Osteoblast (primary cell): ENCODE results near the gene SRSF9. TPM values are rescaled to one million over a fixed set of nuclear protein-coding genes. Genes with fewer than 3 reads are reported as not detected.
"Not testable (repeated sequence)": the region's sequence is repeated elsewhere in the genome, so short reads cannot be mapped to it uniquely, and the experiment has no call there.

Experiments used
- DNase-seq: peaks from one replicate; pipeline ENCODE4 v3.0.0; 2011; ENCODE audit warnings: low spot score, mixed read lengths; ENCODE audit not compliant: insufficient read length; ENCODE audit errors: missing footprints
- H2AFZ ChIP-seq: 2 replicates; pipeline ENCODE4 v1.6.0; 2011; ENCODE audit warnings: mild to moderate bottlenecking, low read length
- H3K27ac ChIP-seq: 2 replicates; pipeline ENCODE4 v1.5.1; 2011; ENCODE audit warnings: mild to moderate bottlenecking, low read depth, low read length, moderate library complexity
- H3K27me3 ChIP-seq: 2 replicates; pipeline ENCODE4 v1.6.0; 2012; ENCODE audit warnings: mild to moderate bottlenecking, control low read depth, inconsistent platforms, low read length, moderate library complexity; ENCODE audit not compliant: insufficient read depth
- H3K36me3 ChIP-seq: 2 replicates; pipeline ENCODE4 v1.5.1; 2011; ENCODE audit warnings: mild to moderate bottlenecking, low read length, control low read depth, moderate library complexity; ENCODE audit not compliant: insufficient read depth
- H3K4me1 ChIP-seq: 2 replicates; pipeline ENCODE4 v1.5.1; 2011; ENCODE audit warnings: mild to moderate bottlenecking, low read length, control low read depth, moderate library complexity; ENCODE audit not compliant: insufficient read depth
- H3K4me2 ChIP-seq: 2 replicates; pipeline ENCODE4 v1.6.0; 2011; ENCODE audit warnings: mild to moderate bottlenecking, low read length; ENCODE audit not compliant: insufficient read depth
- H3K4me3 ChIP-seq: fragments of 200-600 bp; sonication (generic); 3 replicates; pipeline ENCODE4 v1.5.1; 2012; ENCODE audit warnings: mild to moderate bottlenecking, low read length, inconsistent platforms; ENCODE audit not compliant: insufficient read depth
- H3K79me2 ChIP-seq: 2 replicates; pipeline ENCODE4 v1.6.0; 2012; ENCODE audit warnings: mild to moderate bottlenecking, low read length, control low read depth, inconsistent platforms; ENCODE audit not compliant: insufficient read depth
- H3K9me3 ChIP-seq: 2 replicates; pipeline ENCODE4 v1.5.1; 2011; ENCODE audit warnings: low read depth, low read length, control low read depth
- H4K20me1 ChIP-seq: 2 replicates; pipeline ENCODE4 v1.6.0; 2012; ENCODE audit warnings: mild to moderate bottlenecking, low read length, control low read depth; ENCODE audit not compliant: insufficient read depth
- CTCF ChIP-seq: IDR thresholded peaks from 2 replicates; pipeline ENCODE4 v1.5.1; 2011; ENCODE audit warnings: mild to moderate bottlenecking, low read depth, low read length, moderate library complexity; ENCODE audit errors: extremely low read depth
- total RNA-seq: library from RNA; depleted of rRNA; stranded (reverse); fragments of >200 nt; gene quantifications from 2 replicates; pipeline ENCODE4 v1.2.3, GENCODE V29; 2012

Gene SRSF9
- total RNA-seq, 1 donor, result 107 TPM

GRCh38 chr12:120488057-120488640 is 18.6 kb upstream of the SRSF9 start:
- H3K79me2 ChIP-seq, result no peaks in the 10 kb centered on the region
- H3K4me3 ChIP-seq, result no peak overlapping the region
- H4K20me1 ChIP-seq, result peaks cover 6% of the 10 kb centered on the region
- no peak for DNase-seq
- no peaks in the 10 kb centered on the region for H3K4me1 ChIP-seq
- no peak for TF ChIP-seq CTCF
- H2AFZ ChIP-seq, result no peak overlapping the region
- H3K27me3 ChIP-seq, result no peaks in the 10 kb centered on the region
- no peak overlapping the region for H3K4me2 ChIP-seq
- H3K9me3 ChIP-seq, result no peaks in the 10 kb centered on the region
- no peak overlapping the region for H3K27ac ChIP-seq
- peaks cover 5% of the 10 kb centered on the region for H3K36me3 ChIP-seq

DNA sequence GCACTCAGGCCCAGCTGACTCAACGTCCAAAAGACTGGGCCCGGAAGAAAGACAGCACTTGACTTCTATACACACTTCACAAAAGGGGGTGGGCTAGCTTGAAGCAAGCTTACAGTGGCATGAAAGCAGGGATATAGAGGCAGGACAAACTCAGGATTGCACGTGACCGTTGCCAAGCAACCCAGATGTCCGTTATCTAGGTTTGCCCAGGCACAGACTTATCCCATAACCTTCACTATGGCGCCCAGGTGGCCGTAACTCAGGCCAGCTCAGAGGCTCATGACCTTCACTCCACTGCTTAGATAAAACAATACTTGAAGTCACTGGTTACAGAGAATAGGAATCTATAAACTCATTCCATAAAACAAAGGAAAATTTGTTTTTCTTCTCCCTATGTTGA is 18.0 kb upstream of the SRSF9 start:
- H3K27me3 ChIP-seq, H3K4me1 ChIP-seq, H3K36me3 ChIP-seq, H3K9me3 ChIP-seq, H3K79me2 ChIP-seq, H3K4me3 ChIP-seq, H3K4me2 ChIP-seq, H3K27ac ChIP-seq, H4K20me1 ChIP-seq, DNase-seq, H2AFZ ChIP-seq: not testable (repeated sequence)

- no peaks in the 10 kb centered on the region for H3K9me3 ChIP-seq
- no peak overlapping the region for H3K27ac ChIP-seq
- peaks cover 6% of the 10 kb centered on the region for H4K20me1 ChIP-seq
- H3K27me3 ChIP-seq, result no peaks in the 10 kb centered on the region
- H2AFZ ChIP-seq, result no peak overlapping the region
- H3K4me3 ChIP-seq, result no peak overlapping the region
- H3K79me2 ChIP-seq, result no peaks in the 10 kb centered on the region
- no peak overlapping the region for H3K4me2 ChIP-seq
- no peaks in the 10 kb centered on the region for H3K4me1 ChIP-seq
- TF ChIP-seq CTCF, result no peak
- no peaks in the 10 kb centered on the region for H3K36me3 ChIP-seq
- DNase-seq, result no peak
Observed at GRCh38 chr12:120485961-120486881, 16.7 kb upstream of the SRSF9 start.

DNA sequence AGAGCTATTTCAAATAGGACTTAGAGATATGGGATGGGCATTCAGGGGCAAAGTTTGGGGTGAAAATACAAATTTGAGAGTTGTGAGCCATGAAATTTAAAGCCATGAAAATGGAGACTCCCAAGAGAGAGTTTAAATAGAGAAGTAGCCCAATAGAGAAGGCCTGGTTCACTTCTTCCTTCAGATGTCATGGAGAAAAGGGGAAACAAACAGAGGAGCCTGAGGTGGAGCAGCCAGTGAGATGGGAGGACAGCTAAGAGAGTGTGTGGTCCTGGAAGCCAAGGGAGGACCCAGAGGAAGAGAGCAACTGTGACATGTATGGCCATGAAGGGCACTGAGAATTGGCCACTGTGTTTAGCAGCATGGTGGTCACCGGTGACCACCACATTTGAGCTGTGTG is 14.1 kb upstream of the SRSF9 start:
- Histone ChIP-seq H2AFZ (no peak overlapping the region), H3K36me3 (no peaks in the 10 kb centered on the region), H3K9me3 (no peaks in the 10 kb centered on the region), H3K4me2 (no peak overlapping the region), H4K20me1 (peaks cover 5% of the 10 kb centered on the region), H3K27ac (no peak overlapping the region), H3K4me1 (no peaks in the 10 kb centered on the region), H3K79me2 (no peaks in the 10 kb centered on the region), H3K27me3 (no peaks in the 10 kb centered on the region), H3K4me3 (no peak overlapping the region)
- TF ChIP-seq CTCF, result no peak
- no peak for DNase-seq
